PFSK-1 (cell line): Measurements from ENCODE around the gene RASSF7.

Experiments used
- POLR2AphosphoS5 ChIP-seq: IDR thresholded peaks from 2 replicates; pipeline ENCODE4 v1.6.1; 2012; ENCODE audit warnings: low read depth, mild to moderate bottlenecking, control low read depth, low read length, moderate library complexity
- TAF1 ChIP-seq: IDR thresholded peaks from 2 replicates; pipeline ENCODE4 v1.6.1; 2012; ENCODE audit warnings: low read length, control low read depth, borderline replicate concordance; ENCODE audit not compliant: insufficient read depth
- TF ChIP-seq, protein P1 (sequence below), 2 experiments: IDR thresholded peaks; 2 replicates each; pipeline versions ENCODE4 v1.6.1 to v1.8.0; 2011 to 2012; ENCODE audit warnings: low read depth in 2 of 2, low read length in 2 of 2, control low read depth in 1 of 2, inconsistent platforms in 1 of 2, mild to moderate bottlenecking in 1 of 2, moderate library complexity in 1 of 2; ENCODE audit not compliant: insufficient read depth in 1 of 2

DNA sequence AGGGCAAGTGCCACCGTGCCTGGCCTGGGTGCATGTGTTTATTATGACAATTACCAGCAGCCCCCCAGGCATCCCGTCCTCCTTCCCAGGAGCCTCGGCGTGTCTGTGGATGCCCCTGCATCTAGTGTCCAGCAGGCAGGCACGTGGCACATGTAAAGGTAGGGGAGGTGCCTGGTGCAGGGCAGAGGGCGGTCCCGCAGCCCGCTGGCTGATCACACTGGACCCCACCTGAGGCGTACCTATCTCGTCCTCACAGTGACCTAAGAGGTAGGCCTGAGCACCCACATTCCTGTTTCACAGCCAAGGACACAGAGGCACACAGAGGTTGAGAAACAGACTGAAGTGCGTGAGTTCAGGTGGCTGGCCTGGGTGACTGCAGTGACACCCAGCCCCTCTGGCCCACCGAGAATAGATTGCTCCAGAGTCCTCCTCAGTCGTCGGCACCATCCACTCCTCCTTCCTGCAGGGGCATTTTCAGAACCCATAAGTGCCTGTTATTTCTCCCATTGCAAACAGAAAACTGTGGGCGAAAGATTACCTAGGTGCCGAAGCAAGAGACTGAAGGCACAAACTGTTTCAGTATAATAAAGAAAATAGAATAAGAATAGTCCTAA is 12.5 kb downstream of the RASSF7 start:
- TF ChIP-seq TAF1 (no peak), POLR2AphosphoS5 (no peak)
- TF ChIP-seq, protein P1, sequence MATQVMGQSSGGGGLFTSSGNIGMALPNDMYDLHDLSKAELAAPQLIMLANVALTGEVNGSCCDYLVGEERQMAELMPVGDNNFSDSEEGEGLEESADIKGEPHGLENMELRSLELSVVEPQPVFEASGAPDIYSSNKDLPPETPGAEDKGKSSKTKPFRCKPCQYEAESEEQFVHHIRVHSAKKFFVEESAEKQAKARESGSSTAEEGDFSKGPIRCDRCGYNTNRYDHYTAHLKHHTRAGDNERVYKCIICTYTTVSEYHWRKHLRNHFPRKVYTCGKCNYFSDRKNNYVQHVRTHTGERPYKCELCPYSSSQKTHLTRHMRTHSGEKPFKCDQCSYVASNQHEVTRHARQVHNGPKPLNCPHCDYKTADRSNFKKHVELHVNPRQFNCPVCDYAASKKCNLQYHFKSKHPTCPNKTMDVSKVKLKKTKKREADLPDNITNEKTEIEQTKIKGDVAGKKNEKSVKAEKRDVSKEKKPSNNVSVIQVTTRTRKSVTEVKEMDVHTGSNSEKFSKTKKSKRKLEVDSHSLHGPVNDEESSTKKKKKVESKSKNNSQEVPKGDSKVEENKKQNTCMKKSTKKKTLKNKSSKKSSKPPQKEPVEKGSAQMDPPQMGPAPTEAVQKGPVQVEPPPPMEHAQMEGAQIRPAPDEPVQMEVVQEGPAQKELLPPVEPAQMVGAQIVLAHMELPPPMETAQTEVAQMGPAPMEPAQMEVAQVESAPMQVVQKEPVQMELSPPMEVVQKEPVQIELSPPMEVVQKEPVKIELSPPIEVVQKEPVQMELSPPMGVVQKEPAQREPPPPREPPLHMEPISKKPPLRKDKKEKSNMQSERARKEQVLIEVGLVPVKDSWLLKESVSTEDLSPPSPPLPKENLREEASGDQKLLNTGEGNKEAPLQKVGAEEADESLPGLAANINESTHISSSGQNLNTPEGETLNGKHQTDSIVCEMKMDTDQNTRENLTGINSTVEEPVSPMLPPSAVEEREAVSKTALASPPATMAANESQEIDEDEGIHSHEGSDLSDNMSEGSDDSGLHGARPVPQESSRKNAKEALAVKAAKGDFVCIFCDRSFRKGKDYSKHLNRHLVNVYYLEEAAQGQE (IDR thresholded peaks at IDR 0.05; ENCODE audit: insufficient read depth in 1 of 2, low read depth in 2 of 2, low read length in 2 of 2), result no peak
